ENCODE results near the gene TTLL8.

Gene TTLL8

GRCh38 chr22:50015451-50016307, 42.4 kb downstream of the TTLL8 start:
- TF ChIP-seq CTCF (IDR thresholded peaks at IDR 0.05; ENCODE audit: low read depth, low read length), result no peak
- no peak overlapping the region for H3K4me3 ChIP-seq (ENCODE audit: low read depth, low read length)

DNA sequence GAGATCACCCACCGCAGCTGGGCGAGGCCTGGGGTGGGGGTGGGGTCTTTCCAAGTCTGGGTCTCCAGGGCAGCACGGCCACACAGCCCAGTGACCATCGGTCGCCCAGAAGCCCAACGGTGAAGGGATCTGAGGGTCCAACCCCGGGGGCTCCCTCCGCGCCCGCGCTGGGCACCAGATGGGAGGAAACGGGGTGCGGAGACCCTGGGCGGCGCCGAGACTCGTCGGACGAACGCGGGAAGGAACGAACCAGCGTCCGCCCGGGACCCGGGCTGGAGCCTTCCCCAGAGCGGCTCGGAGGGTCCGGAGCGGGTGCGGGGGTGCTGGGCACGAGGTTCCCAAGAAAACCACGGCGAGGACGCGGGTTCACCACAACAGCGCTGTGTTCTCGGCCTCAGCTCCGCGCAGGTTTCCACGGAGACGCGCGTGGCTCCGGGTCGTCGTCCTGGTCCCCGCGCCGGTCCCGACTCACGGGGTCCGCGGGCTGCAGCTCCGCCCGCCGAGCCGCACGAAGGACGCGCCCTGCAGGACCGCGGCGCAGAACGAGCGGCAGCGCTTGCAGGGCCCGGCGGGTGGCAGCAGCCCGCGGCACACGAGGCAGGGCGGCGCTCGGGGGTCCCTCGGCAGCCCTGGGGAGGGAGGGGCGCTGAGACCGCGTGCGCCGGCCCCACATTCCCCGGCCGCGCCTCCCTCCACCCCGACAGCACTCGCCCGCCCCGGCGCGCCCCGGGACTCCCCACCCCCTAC, 43.3 kb downstream of the TTLL8 start:
- no peak for TF ChIP-seq CTCF (IDR thresholded peaks at IDR 0.05; ENCODE audit: low read depth, low read length)
- H3K4me3 ChIP-seq (ENCODE audit: low read depth, low read length), result no peak overlapping the region

GRCh38 chr22:50014053-50014501, 44.0 kb downstream of the TTLL8 start:
- TF ChIP-seq CTCF (IDR thresholded peaks at IDR 0.05; ENCODE audit: low read depth, low read length), result no peak
- no peak overlapping the region for H3K4me3 ChIP-seq (ENCODE audit: low read depth, low read length)

DNA sequence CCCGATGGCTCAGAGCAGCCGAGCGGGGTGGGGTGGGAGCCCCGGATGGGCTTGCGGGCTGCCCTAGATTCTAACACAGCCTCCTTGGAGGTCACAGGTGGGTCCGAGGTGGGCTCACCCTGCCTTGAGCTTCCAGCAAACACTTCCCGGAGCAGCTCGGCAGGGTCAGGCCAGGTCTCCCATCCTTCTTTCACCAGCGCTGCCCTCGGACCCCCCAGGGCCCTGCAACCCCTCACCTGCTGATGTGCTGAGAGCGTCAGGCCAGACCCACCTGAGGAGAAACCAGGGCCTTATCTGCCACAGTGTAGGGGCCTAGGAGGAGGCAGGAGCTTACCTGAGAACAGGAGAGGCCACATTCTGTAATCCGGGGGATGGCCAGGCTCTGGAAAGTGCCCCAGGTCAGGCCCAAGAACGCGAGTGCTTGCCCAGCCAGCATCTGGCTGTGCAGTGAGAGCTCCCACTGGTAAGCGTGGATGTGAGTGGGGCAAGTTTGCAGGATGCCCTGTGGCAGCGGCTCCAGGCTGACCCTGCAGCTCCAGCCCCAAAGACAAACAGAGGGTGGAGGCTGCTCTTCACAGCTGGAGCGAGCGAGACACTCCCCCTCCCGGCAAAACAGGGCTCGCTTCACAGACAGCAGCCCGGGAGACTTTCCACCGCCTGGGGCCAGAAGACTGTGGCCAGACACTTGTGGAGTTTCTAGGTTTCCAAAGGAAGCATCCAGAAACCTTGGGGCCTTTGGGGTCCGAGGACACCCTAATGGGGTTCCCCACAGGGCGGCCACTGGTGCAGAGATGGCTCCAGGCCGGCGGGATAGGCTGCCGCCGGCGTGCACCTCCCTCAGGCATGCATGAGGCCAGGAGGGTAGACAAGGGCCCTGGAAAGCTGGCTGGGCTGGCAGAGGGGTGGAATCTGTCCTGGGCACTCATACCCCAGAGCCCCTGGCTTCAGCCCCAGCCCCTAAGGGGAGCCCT, 45.6 kb downstream of the TTLL8 start, which contains the start of gene IL17REL:
TSS of gene IL17REL (minus strand) at position 555 of the 971 bp plus-strand sequence. CDS start at position 436, 119 bp downstream.
- no peak for TF ChIP-seq CTCF (IDR thresholded peaks at IDR 0.05; ENCODE audit: low read depth, low read length)
- H3K4me3 ChIP-seq (ENCODE audit: low read depth, low read length), result no peak within 1 kb of the TSS

DNA sequence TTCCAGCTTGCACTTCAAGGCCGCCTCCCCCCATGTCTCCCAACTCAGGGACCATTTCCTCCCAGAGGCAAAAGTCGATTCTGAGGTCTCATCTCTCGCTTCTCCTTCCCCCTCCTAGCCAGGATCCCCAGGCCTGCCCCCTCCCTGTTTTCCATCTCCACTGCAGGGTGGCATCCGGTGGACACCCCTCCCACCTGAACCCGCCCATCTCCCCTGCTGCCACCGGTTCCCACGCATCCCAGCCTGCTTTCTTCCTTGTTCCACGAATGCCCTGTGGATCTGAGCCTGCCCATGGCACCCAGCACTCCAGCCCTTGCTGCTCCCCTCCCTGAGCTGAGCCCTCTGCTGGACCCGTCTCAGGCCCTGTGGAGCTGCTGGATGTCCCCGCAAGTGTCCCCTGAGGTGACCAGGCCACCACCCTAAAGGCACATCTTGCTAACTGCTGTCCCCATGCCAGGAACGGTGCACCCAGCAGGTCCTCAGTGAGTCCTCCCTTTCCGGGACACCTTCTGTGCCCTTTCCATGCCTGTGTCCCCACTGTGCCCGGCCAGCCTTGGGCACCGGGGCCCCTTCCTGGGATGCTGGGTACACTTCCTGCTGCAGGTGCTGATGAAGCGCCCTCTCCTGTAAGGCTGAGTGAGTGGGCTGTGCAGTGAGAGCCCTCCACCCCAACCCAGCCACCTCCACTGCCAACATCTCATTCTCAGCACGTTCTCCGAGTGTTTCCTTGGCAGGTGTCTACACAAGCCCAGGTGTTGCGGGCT, 46.5 kb downstream of the TTLL8 start:
- no peak for TF ChIP-seq CTCF (IDR thresholded peaks at IDR 0.05; ENCODE audit: low read depth, low read length)
- no peak overlapping the region for H3K4me3 ChIP-seq (ENCODE audit: low read depth, low read length)

GRCh38 chr22:50010676-50011446, 47.2 kb downstream of the TTLL8 start:
- no peak overlapping the region for H3K4me3 ChIP-seq (ENCODE audit: low read depth, low read length)
- no peak for TF ChIP-seq CTCF (IDR thresholded peaks at IDR 0.05; ENCODE audit: low read depth, low read length)
